Measurements from ENCODE around the gene RTTN. TPM values are rescaled to one million over a fixed set of nuclear protein-coding genes. Genes with fewer than 3 reads are reported as not detected.

Gene RTTN
- total and polyA plus RNA-seq, 2 of the 13 experiments (the other 11 are each of a cell fraction or from before 2014, with no cell fraction given): 5.4 to 18.7 TPM

DNA sequence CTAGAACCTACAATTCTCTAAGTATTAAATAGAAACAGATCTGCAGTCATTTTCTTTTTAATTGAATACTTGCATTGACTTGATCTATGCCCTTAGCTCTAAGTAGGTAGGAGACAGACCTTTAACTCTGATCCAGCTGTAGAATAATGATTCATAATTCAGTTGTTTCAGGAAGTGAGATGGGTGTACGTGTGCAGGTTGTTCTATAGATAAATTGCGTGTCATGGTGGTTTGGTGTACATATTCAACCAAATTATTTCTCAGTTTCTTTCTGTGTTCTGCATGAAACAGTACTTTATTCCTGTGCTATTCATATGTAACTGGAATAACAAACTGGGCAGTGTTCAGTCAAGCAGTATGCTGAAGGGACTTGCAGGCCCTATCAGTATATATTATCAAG is 223.5 kb downstream of the RTTN start:
- FAIRE-seq (no peak), ATAC-seq (no peak), DNase-seq (ENCODE audit: low spot score) (no peak)
- Histone ChIP-seq H3K9ac (ENCODE audit: insufficient read depth, low read depth, low read length) (no peak overlapping the region), H2AFZ (ENCODE audit: low read length) (no peak overlapping the region), H3K36me3 (replicated peaks in 1 of 2; ENCODE audit: control insufficient read depth in 1 of 2, insufficient read depth in 2 of 2, low read length in 2 of 2) (no peaks in the 10 kb centered on the region), H4K20me1 (ENCODE audit: insufficient read depth, low read length) (no peaks in the 10 kb centered on the region), H3K4me3 (replicated peaks in 1 of 3; ENCODE audit: insufficient read depth in 1 of 3, low read depth in 2 of 3, low read length in 3 of 3) (no peak overlapping the region), H3K27me3 (ENCODE audit: control insufficient read depth in 1 of 2, insufficient read depth in 2 of 2, low read length in 2 of 2) (no peaks in the 10 kb centered on the region), H3K4me2 (ENCODE audit: low read depth, low read length) (no peak overlapping the region), H3K79me2 (ENCODE audit: insufficient read depth, low read length) (no peaks in the 10 kb centered on the region), H3K4me1 (ENCODE audit: insufficient read depth, low read length) (no peaks in the 10 kb centered on the region), H3K27ac (ENCODE audit: extremely low read length, insufficient read depth, low read length) (no peak overlapping the region), H3K9me3 (ENCODE audit: low read length) (no peaks in the 10 kb centered on the region)
- no TSS peak for BruUV-seq (replicated peaks)
- POLR2A ChIA-PET: no interaction called here
- TF ChIP-seq ZNF17 (CRISPR knock-in tag; IDR thresholded peaks at IDR 0.05) (no peak), RORA (CRISPR knock-in tag; IDR thresholded peaks at IDR 0.05) (no peak), ZNF235 (CRISPR knock-in tag; IDR thresholded peaks at IDR 0.05; ENCODE audit: borderline replicate concordance) (no peak), RBFOX2 (IDR thresholded peaks at IDR 0.05; ENCODE audit: low read depth, low read length) (no peak), AKAP8 (CRISPR knock-in tag; IDR thresholded peaks at IDR 0.05) (no peak), THAP11 (CRISPR knock-in tag; IDR thresholded peaks at IDR 0.05) (no peak), BHLHE40 (IDR thresholded peaks at IDR 0.05; ENCODE audit: low read length) (no peak), MAFK (conservative IDR thresholded peaks at IDR 0.05 in 1 of 2, IDR thresholded peaks at IDR 0.05 in 1 of 2; ENCODE audit: low read length in 2 of 2) (no peak), HNRNPL (IDR thresholded peaks at IDR 0.05; ENCODE audit: low read depth, low read length) (no peak), ZBTB34 (CRISPR knock-in tag; IDR thresholded peaks at IDR 0.05) (no peak), ATRX (CRISPR knock-in tag; IDR thresholded peaks at IDR 0.05; ENCODE audit: borderline replicate concordance) (no peak), RFX5 (IDR thresholded peaks at IDR 0.05; ENCODE audit: low read depth, low read length) (no peak), HDAC6 (IDR thresholded peaks at IDR 0.05; ENCODE audit: low read depth, low read length) (no peak), ZBTB46 (CRISPR knock-in tag; IDR thresholded peaks at IDR 0.05; ENCODE audit: borderline replicate concordance) (no peak), ZNF343 (CRISPR knock-in tag; IDR thresholded peaks at IDR 0.05) (no peak), DNMT3B (CRISPR knock-in tag; conservative IDR thresholded peaks at IDR 0.05) (no peak), ZNF280B (CRISPR knock-in tag; IDR thresholded peaks at IDR 0.05; ENCODE audit: borderline replicate concordance) (no peak)
- TF ChIP-seq, protein P1, sequence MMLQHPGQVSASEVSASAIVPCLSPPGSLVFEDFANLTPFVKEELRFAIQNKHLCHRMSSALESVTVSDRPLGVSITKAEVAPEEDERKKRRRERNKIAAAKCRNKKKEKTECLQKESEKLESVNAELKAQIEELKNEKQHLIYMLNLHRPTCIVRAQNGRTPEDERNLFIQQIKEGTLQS (CRISPR knock-in tag; IDR thresholded peaks at IDR 0.05): no peak
- TF ChIP-seq, protein P2, sequence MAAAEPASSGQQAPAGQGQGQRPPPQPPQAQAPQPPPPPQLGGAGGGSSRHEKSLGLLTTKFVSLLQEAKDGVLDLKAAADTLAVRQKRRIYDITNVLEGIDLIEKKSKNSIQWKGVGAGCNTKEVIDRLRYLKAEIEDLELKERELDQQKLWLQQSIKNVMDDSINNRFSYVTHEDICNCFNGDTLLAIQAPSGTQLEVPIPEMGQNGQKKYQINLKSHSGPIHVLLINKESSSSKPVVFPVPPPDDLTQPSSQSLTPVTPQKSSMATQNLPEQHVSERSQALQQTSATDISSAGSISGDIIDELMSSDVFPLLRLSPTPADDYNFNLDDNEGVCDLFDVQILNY (CRISPR knock-in tag; conservative IDR thresholded peaks at IDR 0.05): no peak
- 98% methylated on average over 2 of the region's 2 CpGs for WGBS (ENCODE audit: low lambda C conversion rate)
- intact Hi-C loops (cut with micrococcal nuclease; ENCODE audit: unreplicated experiment) (no loop called here), in situ Hi-C loops (cut with HindIII; ENCODE audit: extremely low pct_ligation_motif_present, low pct_unique_long_range_greater_than_20kb) (no loop called here)
- CTCF ChIA-PET (ENCODE audit: low intra/inter-chr PET ratio, low total read pairs): no interaction called here
